Stimulated activated CD4-positive, alpha-beta T cell treated with anti-CD3 and anti-CD28 coated beads, TNF-alpha, amount 100 ng/mL, for 4 hours (primary cell): ENCODE data around the gene BANP.
"Not testable (repeated sequence)": the region's sequence is repeated elsewhere in the genome, so short reads cannot be mapped to it uniquely, and the experiment has no call there.

ENCODE experiments used
- DNase-seq, 3 experiments: peaks; one replicate each; pipeline ENCODE4 v3.0.0-alpha.2; 2020; ENCODE audit warnings: low read depth in 3 of 3

Gene BANP

DNA sequence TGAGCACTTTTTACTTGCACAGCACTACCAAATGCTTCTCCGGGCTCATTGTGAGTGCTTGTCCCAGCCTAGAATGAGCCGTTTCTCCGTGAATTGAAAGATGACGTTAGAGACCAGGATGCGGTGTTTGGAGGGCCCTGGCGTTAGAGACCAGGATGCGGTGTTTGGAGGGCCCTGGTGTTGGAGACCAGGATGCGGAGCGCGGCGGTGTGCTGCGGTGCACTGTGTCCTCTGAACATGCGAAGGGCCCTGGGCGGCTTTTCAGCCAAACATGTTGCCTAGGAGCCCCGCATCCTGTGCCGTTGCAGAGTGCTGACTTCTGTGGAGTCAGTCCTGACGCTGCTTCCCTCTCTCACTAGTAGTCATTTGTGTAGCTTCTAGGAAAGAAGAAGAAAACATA is 42.7 kb downstream of the BANP start:
- no peak for DNase-seq

DNA sequence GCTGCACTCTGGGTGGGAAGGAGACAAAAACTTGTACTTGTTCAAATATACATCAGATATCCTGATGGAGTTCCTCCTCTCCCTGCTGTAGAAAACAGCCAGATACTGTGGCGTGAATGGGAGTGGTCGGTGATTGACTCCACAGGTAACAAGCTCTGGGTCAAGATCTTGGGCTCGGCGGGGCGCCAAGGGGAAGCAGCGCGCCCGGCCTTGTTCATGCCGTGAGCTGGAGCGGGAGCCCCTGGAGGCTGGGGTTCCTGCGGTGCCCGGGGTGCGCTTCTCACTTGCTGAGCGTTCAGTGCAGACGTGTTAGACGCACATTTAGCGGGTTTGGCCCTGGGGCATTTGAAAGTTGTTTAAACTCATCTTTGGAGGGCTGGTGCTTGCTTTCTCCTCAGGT is 44.4 kb downstream of the BANP start:
- DNase-seq: no peak

DNA sequence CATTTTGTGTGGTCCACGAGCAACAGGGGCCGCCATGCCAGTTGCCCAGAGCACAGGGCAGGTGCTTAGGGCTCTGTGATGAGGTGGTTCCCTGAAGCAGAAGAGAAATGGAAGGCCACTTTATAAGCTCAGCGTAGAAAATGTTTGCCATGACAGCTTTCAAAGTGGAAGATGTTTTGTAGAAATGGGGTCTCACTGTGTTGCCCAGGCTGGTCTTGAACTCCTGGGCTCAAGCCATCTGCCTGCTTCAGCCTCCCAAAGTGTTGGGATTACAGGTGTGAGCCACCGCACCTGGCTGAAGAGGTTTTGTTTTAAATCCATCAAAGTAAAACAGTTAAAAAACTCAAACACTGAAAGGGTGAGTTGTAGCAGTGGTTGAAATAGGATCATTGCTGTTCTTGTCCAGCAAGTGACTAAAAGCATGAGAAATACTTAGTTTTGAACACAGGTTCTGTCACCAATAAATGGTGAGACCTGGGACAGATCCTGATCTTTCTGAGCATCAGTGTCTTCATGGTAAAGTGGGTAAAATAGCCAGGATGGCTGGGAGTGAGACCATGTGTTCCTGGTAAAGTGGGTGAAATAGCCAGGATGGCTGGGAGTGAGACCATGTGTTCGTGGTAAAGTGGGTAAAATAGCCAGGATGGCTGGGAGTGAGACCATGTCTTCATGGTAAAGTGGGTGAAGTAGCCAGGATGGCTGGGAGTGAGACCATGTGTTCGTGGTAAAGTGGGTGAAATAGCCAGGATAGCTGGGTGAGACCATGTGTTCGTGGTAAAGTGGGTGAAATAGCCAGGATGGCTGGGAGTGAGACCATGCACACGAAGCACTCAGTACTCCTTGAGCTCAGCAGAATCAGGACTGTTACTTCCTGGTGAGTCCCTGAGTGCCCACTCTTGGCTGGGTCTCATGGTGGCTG is 46.0 kb downstream of the BANP start:
- no peak for DNase-seq

DNA sequence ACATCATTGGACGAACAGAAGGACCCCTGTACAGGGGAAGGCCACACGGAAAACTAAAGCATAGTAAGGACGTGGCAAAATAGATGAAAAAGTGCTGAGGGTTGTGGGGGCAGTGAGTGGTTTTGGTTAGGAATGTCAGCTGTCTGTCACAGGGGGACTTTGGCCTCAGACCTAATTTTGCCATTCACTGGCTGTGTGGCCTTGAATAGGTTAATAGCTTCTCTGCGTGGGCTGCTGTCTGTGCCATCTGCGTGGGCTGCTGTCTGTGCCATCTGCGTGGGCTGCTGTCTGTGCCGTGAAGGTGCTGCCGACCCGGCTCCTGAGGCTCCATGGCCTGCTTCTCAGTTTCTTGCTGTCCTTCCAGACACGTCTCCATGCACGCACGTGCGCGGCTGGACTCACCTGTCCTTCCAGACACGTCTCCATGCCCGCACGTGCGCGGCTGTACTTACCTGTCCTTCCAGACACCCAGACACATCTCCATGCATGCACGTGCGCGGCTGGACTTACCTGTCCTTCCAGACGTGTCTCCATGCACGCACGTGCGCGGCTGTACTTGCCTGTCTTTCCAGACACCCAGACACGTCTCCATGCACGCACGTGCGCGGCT is 47.1 kb downstream of the BANP start:
- not testable (repeated sequence) for DNase-seq

DNA sequence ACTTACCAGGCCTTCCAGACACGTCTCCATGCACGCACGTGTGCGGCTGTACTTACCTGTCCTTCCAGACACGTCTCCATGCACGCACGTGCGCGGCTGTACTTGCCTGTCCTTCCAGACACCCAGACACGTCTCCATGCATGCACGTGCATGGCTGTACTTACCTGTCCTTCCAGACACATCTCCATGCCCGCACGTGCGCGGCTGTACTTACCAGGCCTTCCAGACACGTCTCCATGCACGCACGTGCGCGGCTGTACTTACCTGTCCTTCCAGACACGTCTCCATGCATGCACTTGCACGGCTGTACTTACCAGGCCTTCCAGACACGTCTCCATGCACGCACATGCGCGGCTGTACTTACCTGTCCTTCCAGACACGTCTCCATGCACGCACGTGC is 47.8 kb downstream of the BANP start:
- not testable (repeated sequence) for DNase-seq

DNA sequence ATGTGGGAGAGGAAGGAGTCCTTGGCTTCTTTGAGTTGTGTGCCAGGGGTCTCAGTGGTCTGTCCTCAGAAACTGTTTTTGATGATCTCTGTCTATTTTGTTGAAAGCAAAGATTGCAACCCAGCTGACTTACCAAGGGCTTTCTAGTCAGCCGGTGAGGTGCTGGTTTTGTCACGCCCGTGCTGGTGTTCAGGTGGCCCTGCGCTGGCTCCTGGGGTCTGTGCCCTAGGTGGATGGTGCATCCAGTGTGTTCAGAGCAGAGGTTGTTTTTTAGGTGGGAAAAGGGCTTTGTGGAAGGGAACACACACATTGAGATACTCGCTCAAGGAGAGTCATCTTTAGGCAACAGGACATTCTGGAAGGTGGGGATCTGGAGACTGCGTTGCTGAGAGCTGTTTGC is 51.0 kb downstream of the BANP start:
- no peak for DNase-seq

DNA sequence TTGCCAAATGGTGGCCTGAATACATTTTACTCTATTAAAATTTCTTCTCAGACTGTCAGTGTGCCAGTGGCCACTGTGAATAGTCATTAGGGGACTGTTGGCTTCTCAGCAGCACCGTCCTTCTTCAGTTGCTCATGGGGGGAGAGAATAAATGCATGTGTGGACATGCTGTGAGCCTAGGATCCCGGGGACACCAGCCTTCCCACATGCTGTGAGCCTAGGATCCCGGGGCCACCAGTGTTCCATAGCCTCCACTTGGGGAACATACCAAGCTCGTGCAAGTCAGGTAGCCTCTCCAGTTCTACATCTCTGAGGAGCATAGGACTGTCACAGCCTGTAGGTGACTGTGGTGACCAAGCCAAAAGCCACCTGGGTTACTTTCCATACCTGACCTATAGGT is 51.5 kb downstream of the BANP start:
- DNase-seq: no peak

DNA sequence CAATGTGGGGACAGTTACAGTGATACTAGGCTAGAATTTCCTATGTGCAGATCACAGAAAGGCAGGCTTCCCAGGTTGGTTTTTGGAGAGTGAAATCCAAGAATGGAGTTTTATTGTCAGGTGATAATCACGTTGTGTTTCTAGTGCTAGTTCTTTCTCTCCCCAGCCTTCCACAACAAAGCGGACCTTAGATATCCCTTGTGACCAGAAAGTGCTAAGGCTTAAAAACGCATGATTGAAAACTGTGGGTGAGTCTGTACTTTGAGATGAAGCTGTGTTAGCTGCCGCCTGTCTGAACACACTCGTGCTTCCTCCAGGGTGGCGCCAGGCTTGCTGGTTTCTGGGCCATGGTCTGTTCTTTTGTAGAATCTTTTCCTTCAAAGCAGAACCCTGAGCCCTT is 52.1 kb downstream of the BANP start:
- no peak for DNase-seq

DNA sequence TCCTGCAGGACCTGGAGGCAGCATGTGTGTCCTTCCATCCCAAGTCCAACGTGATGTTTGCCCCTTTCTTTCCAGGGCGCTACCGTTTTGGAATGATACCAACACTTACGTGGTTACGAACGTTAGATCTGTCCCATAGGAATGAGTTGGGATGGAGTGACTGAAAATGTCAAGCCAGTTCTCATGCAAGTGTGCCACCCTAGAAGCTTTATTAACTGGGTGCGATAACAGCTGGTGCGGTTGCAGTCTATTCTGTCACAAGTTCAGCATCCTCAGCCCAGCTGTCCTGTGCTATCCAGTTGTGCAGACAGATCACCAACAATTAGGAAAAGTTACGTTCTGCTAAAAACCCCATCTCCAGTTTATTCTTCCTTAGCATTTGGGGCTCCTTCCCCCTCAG is 52.5 kb downstream of the BANP start:
- DNase-seq: no peak

DNA sequence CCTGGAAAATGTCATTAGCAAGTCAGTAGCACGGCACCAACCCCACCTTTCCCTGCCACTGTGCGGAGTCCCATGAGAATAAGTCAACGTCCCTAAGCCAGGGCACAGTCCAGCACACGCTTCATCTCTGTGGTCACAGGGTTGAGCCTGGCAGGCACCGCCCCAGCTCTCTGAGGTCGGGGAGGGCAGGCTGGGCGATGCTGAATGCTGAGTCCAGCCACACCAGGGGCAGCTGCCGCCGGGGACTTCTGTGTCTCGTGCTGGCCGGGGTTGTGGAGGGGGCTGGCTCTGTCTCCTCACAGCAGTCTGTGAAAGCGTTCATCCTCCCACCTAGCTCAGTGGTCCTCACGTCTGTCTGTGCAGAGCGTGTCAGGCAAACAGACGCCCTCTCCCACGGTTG is 53.2 kb downstream of the BANP start:
- DNase-seq: no peak

DNA sequence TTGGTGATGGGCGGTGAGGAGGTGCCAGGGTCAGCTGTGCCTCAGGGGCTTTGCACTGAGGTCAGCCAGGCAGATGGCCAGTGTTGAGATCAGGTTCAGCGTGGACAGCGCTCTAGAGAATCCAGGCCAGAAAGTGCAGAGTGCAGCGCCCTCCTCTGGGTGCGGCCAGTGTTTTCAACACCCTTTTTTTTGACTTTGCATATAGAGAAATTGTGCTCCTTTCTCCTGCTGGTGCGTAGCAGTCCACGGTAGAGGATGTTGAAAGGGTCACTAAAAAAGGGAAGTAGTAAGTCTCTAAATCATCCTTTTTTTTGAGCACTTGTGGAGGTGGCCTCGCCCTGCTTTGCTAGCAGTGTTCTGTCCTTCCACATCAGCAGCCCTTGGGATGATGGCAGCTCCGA is 53.9 kb downstream of the BANP start:
- DNase-seq: no peak

DNA sequence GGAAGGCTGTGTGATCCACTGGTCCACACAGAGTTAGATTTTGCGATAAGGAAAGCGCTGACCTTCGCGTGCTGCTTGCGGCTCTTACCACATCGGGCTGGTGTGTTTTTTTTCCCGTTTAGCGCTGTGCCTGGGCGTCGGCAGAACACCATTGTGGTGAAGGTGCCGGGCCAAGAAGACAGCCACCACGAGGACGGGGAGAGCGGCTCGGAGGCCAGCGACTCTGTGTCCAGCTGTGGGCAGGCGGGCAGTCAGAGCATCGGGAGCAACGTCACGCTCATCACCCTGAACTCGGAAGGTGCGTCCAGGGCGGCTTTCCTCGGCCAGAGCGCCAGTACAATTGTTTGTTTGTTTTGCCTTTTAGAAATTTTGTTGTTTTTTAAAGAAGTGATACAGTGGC is 54.7 kb downstream of the BANP start:
- DNase-seq: no peak

DNA sequence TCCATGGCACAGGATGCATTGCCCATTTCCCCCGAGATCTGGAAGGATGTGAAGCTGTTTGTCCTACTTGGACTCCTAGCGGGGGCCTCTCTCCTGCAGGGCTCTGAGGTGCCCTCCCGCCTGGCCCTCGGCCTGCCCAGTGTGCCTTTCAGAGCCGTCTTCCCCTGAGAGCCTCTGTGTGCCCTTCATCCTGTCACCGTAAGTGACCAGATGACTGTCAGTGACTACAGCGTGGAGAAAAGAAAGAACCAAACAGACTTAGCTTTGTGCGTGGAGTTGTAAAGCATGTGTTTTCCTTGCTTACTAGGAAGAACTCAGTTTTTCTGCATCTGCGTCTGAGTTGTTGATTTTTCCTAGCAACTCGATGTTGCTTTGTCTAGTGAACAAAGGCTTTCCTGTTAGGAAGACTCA is 56.1 kb downstream of the BANP start:
- no peak for DNase-seq

DNA sequence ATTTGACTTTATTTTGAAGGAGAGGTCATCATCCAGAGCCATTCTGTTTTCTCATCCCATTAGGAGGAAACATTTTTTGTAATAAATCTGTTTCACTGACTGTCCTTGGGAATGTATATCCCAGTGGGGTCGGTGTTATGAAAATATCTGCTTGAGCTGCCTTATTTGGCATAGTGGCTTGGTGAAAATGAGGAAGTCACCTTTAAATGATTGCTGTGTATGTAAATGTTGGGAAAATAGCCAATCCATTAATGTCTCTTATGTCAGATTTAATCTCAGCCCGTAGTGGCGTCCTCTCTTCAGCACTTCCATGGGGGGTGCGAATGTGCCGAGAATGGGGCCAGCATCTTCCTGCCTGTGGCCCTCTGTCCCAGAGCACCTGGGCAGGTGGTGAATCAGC is 57.6 kb downstream of the BANP start:
- no peak for DNase-seq

DNA sequence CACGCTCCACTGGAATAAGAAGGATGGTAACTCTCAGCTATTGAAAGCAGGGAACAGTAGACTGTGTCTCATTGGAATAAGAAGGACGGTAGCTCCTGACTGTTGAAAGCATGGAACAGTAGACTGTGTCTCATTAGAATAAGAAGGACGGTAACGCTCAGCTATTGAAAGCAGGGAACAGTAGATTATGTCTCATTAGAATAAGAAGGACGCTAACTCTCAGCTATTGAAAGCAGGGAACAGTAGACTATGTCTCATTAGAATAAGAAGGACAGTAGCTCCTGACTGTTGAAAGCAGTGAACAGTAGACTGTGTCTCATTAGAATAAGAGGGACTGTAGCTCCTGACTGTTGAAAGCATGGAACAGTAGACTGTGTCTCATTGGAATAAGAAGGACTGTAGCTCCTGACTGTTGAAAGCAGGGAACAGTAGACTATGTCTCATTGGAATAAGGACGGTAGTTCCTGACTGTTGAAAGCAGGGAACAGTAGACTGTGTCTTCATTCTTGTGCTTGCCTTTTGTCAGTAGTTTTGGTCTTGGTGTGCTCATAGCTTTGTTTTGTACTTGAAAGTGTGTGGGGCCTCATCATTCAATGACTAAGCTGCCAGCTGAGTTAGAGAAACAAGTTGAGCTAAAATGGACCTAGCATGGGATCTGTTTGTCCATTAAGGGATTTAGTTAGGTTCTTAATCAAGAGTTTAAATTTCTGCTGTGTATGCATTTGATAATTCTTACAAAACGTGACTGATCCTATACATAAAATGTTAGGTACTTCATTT is 58.5 kb downstream of the BANP start:
- no peak for DNase-seq

DNA sequence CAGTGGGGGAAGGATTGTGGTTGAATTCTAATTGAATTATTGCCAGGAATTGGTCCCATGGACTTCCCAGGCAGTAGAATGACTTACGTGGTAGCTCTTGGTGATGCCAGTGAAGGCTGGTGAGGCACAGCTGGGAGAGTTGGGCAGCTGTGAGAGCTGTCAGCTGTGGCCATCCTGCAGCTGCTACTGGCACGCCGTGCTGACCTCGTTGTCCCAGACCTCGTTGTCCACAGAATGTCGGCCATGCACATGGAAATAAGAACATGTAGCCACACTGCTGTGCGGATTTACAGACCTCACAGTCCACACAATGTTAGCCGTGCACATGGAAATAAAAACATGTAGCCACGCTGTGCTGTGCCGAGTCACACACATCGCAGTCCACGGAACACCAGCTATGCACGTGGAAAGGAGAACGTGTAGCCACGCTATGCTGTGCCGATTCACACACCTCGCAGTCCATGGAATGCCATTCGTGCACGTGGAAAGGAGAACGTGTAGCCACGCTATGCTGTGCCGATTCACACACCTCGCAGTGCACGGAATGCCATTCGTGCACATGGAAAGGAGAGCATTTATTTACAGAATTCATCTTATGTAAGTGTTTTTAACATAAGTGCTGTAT is 59.2 kb downstream of the BANP start:
- DNase-seq: no peak

DNA sequence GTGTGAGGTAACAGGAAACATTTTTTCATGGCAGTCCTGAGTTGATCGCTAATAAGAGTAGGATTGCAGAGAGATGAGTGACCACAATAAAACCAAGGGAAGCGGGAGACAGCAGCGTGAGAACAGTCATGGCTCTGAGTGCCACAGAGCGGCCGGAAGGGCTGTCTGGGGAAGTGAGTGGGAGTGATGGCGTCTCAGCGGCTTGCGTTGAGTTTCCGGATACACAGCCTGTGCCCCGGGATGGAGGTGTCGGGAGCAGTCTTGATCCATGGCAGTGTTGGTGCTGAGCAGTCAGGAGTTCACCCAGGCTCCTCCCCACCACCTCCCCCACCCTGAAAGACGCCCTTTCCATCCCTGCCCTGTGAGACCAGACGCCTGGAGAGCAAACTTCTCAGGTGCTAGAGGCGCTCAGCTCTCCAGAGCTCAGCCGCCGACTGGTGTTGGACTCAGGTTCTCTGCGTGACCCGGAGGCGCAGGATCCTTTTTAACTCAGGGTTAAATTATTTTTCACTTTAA is 59.8 kb downstream of the BANP start:
- no peak for DNase-seq

DNA sequence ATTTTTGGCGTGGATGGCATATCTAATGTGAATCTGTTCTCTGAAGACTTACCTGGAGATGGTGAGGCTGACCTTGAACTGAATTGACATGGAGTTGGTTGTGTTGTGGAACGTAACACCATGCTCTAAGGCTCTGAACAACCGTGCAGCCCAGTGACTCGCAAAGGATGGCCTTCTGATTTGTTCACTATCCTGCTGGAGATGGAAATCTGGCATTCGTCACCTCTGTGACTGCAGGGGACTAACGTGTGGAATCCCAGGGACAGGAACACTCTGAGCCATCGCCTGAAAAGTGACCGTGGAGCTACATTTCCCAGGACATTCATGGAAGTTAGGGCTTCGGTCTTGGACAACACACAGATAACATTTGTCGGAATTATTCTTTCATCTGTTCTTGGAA is 61.1 kb downstream of the BANP start:
- DNase-seq: no peak

DNA sequence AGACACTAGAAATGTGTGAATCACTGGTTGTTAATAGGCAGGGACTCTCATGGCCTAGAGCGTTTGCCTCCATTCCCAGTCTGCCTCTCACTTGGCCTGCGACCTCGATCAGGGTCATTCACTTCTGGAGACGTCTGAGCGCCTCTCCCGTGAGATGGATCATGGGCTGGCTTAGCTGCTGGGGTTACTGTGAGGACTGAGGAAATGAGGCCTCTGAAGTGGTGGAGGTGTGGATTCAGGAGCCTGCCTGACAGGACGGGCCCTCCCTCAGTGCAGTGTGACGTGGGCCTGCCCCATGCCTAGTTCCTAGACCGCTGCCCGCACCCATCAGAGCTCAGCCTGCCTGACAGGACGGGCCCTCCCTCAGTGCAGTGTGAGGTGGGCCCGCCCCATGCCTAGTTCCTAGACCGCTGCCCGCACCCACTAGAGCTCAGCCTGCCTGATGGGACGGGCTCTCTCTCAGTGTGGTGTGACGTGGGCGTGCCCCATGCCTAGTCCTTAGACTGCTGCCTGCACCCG is 61.9 kb downstream of the BANP start:
- DNase-seq: no peak

DNA sequence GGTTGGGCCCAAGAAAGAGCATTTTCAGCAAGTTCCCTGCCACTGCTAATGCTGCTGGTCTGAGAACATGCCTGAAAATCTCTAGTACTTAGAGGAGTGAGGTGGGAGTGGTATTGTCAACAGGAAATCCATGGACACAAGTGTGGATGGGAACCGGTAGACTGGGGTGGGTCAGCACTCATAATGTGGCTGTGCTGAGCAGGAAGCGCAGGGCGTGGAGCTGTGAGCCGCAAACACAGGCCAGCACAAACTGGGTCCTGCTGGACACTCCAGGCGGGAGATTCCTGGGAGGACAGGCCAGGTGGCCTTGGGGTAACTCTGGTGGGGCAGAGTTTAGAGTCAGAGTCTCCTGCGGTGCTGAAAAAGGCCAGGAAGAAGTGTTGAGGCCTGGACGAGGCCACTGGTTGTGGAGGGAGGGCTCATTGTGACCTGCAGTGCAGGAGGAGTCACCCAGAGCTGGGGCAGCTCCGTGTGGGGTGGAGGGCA is 62.6 kb downstream of the BANP start:
- DNase-seq: no peak

DNA sequence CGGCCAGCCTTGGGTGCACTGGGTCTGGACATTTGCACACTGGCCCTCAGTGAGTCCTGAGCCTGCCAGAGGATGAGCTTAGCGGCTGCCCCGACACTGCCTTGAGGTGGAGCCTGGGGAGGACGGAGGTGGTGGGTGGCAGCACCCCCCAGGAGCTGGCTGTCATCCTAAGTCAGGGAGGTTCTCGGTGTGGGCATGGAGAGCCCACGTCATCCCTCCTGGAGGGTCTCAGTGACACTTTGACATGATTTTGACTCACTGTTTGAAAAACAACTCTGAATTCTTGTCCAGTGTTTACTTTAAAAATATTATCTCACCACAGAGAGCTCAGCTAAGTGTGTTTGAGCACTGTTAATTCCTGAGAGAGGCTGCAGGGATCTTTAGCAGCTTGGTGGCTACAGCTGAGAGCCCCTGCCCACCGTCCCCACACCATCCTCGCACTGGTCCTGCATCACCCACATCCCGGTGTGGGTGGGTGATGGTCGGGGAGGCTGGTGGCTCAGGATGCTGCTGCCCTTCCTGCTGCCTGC is 63.1 kb downstream of the BANP start:
- DNase-seq: no peak
